Transverse colon (tissue), 4 donors: Measurements from ENCODE around the gene P2RY6. TPM values are rescaled to one million over a fixed set of nuclear protein-coding genes. Genes with fewer than 3 reads are reported as not detected.
"Not testable (repeated sequence)": the region's sequence is repeated elsewhere in the genome, so short reads cannot be mapped to it uniquely, and the experiment has no call there.

Experiments
- DNase-seq: peaks from one replicate; pipeline ENCODE4 v3.0.0-alpha.2; 2019
- H3K27ac ChIP-seq, 4 donors: fragments of 200-600 bp; sonication (generic); 2 replicates each; pipeline ENCODE4 v1.5.1; 2016 to 2018; ENCODE audit warnings: inconsistent platforms in 4 of 4
- H3K27me3 ChIP-seq: fragments of 200-600 bp; sonication (generic); 2 replicates; pipeline ENCODE4 v1.5.1; 2017; ENCODE audit warnings: inconsistent platforms
- H3K36me3 ChIP-seq, 4 donors: fragments of 200-600 bp; sonication (generic); 2 replicates each; pipeline ENCODE4 v1.5.1; 2017 to 2019; ENCODE audit warnings: inconsistent platforms in 4 of 4
- H3K4me1 ChIP-seq, 4 donors: fragments of 200-600 bp; sonication (generic); 2 replicates each; pipeline ENCODE4 v1.5.1; 2017 to 2020; ENCODE audit warnings: inconsistent platforms in 4 of 4
- H3K4me3 ChIP-seq, 4 donors: fragments of 200-600 bp; sonication (generic); 1 replicate in 1 of 4; 2 replicates in 3 of 4; pipeline versions ENCODE4 v1.5.1 to v1.6.1; 2017 to 2019; ENCODE audit warnings: inconsistent platforms in 4 of 4
- H3K9me3 ChIP-seq, 2 donors: fragments of 200-600 bp; sonication (generic); 2 replicates each; pipeline ENCODE4 v1.5.1; 2017 to 2019; ENCODE audit warnings: inconsistent platforms in 2 of 2
- CTCF ChIP-seq, 5 experiments: fragments of 200-600 bp in 3 of 5; fragments of 450-650 bp in 2 of 5; sonication (generic) in 3 of 5; IDR thresholded peaks; 1 replicate in 2 of 5; 2 replicates in 3 of 5; pipeline ENCODE4 v1.5.1; 2016 to 2017; ENCODE audit warnings: antibody characterized with exemption in 5 of 5, inconsistent platforms in 3 of 5, mild to moderate bottlenecking in 2 of 5, moderate library complexity in 1 of 5
- EP300 ChIP-seq: sonication (generic); formaldehyde crosslinking; IDR thresholded peaks from one replicate; pipeline ENCODE4 v1.6.1; 2017; ENCODE audit warnings: antibody characterized with exemption, low read depth
- POLR2A ChIP-seq: fragments of 450-650 bp; IDR thresholded peaks from one replicate; pipeline ENCODE4 v1.6.1; 2016; ENCODE audit warnings: antibody characterized with exemption, mild to moderate bottlenecking, moderate library complexity
- POLR2AphosphoS5 ChIP-seq, 3 donors: sonication (generic); formaldehyde crosslinking; IDR thresholded peaks; one replicate each; pipeline ENCODE4 v1.6.1; 2016; ENCODE audit warnings: antibody characterized with exemption in 3 of 3
- WGBS, 2 donors: methylation state at CpG; one replicate each; pipeline ENCODE4 v1.1.5; 2018; ENCODE audit warnings: low coverage in 1 of 2; 5-methylcytosine and 5-hydroxymethylcytosine counted together
- in situ Hi-C, 4 donors: fragments of 200-750 bp; cut with MboI; loops; one replicate each; pipeline versions ENCODE4 v1.15.0 to v1.15.1; 2017; ENCODE audit warnings: low sequenced_read_pairs in 3 of 4, low pct_ligation_motif_present in 1 of 4, low pct_unique_long_range_greater_than_20kb in 1 of 4
- intact Hi-C: fragments of 100-400 bp; cut with DNase I; formaldehyde crosslinking; loops from one replicate; pipeline ENCODE4 v1.15.1; 2023; ENCODE audit warnings: low total_unique reads
- total RNA-seq, 4 donors: library from RNA; depleted of rRNA; stranded (reverse); fragments of >200 nt; gene quantifications; one replicate each; pipeline ENCODE4 v1.1.0, GENCODE V29; 2016

Gene P2RY6
- total RNA-seq, 4 donors from 2014 or later: 1.1 to 1.6 (median 1.4) TPM; not detected in 1

GRCh38 chr11:73229321-73229895 lies 42.7 kb upstream of the P2RY6 start:
- Histone ChIP-seq H3K4me1 (peaks cover 0 to 12% (median 5%) of the 10 kb centered on the region in 4 donors), H3K27ac (no peak overlapping the region), H3K36me3 (no peaks in the 10 kb centered on the region), H3K4me3 (no peak overlapping the region), H3K27me3 (no peaks in the 10 kb centered on the region), H3K9me3 (no peaks in the 10 kb centered on the region)
- intact Hi-C loops: loop anchor here (5.0 kb wide), 1 partner anchor 252 kb away; no protein-coding TSS in a partner anchor
- TF ChIP-seq CTCF (IDR thresholded peaks at IDR 0.05) (no peak), POLR2AphosphoS5 (IDR thresholded peaks at IDR 0.05) (no peak), POLR2A (no peak), EP300 (no peak)
- in situ Hi-C loops: no loop called here
- WGBS, 2 donors: 74% methylated on average over 11 of the region's 11 CpGs; no CpG with 5 or more reads in 1 of the 2 donors
- peak; percentile 7 for DNase-seq

DNA sequence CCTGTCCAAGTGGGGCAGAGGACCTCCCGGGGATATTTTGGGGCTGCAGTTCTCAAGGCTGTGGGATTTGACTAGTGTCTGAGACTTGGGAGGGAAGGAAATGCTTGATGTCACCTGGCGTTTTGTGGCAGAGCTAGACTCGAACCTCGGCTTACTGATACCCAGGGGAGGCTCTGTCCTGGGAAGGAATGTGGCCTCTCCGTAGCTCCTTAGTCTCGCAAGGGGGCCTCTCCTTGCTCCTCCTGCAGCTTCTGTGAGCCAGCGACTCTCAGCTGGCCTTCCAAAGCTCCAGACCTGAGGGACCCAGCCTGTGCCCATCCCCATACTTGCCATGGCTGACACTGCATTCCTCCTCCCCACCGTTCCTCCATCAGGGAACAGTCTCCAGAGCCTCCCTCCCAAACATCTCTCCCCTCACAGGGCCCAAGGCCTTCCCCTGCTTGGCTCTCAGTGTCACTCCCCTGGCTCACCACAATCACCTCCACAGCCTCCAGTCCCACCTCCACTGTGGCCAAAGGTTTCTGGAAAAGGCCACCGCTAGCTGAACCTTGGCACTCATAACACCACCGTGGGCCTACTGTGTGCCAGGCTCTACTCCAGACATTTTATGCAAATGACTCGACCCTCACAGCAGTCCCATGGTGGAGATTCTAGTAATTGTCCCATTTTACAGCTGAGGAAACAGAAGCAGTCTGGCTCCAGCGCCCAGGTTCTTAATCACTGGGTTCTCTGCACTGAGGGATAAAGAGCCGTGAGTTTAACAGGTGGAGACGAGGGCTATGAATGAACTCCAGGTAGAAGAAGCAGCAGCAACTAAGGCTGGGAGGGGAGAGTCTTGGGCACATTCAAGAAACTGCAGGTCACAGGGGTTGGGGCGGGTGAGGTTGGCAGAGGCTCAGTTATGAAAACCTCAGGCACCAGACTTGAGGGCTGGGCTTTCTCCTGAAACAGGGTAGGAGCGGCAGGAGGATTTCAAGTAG lies 42.0 kb upstream of the P2RY6 start:
- Histone ChIP-seq H3K4me1 (peaks cover 0 to 12% (median 5%) of the 10 kb centered on the region in 4 donors), H3K27me3 (no peaks in the 10 kb centered on the region), H3K9me3 (no peaks in the 10 kb centered on the region), H3K36me3 (no peaks in the 10 kb centered on the region), H3K4me3 (no peak overlapping the region), H3K27ac (no peak overlapping the region)
- TF ChIP-seq POLR2A (no peak), POLR2AphosphoS5 (IDR thresholded peaks at IDR 0.05) (no peak), EP300 (no peak), CTCF (IDR thresholded peaks at IDR 0.05) (no peak)
- 77 to 80% methylated on average over 3 to 16 of the region's 16 CpGs for WGBS, 2 donors
- intact Hi-C loops: loop anchor here (5.0 kb wide), 1 partner anchor 253 kb away; no protein-coding TSS in a partner anchor
- DNase-seq: peak; percentile 3
- in situ Hi-C loops: no loop called here

DNA sequence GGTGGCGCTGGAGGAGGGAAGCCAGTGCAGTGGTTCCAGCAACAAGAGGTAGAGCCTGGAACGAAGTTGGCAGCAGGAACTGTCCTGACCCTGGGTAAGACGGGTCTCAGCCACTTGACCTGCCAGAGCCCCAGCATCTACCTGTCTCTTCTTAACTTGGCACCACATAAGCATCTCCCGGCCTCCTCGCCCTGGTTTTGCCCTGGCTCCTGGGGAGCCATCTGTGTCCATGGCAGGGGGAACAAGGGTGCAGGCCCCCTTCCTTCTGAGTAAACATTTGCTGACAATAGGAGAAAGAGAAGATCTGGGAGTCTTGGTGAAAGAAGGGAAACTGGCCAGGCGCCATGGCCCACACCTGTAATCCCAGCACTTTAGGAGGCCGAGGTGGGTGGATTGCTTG lies 41.2 kb upstream of the P2RY6 start:
- in situ Hi-C loops: no loop called here
- DNase-seq: peak; percentile 0
- intact Hi-C loops: no loop called here
- no peak overlapping the region for H3K4me3 ChIP-seq
- WGBS, 2 donors: 94 to 100% methylated on average over 1 to 7 of the region's 7 CpGs
- H3K9me3 ChIP-seq: no peaks in the 10 kb centered on the region
- no peak overlapping the region for H3K27ac ChIP-seq
- H3K36me3 ChIP-seq: no peaks in the 10 kb centered on the region
- peaks cover 0 to 12% (median 5%) of the 10 kb centered on the region in 4 donors for H3K4me1 ChIP-seq
- TF ChIP-seq CTCF (IDR thresholded peaks at IDR 0.05): no peak
- TF ChIP-seq EP300: no peak
- no peak for TF ChIP-seq POLR2AphosphoS5 (IDR thresholded peaks at IDR 0.05)
- TF ChIP-seq POLR2A: no peak
- no peaks in the 10 kb centered on the region for H3K27me3 ChIP-seq

DNA sequence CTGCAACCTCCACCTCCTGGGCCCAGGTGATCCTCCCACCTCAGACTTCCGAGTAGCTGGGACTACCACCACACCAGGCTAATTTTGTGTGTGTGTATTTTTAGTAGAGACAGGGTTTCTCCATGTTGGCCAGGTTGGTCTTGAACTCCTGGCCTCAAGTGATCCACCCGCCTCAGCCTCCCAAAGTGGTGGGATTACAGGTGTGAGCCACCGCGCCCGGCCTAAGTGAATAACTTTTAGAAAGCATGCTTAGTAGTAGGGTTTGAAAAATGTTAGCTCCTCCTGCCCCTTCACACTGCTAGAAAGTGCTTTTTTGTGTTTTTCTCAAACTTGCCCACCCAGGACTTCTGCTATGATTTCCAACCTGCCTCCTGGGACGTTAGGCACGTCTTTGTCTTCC lies 39.7 kb upstream of the P2RY6 start:
- in situ Hi-C loops, intact Hi-C loops: not testable (repeated sequence)
- WGBS, 2 donors: 96% methylated on average over 7 of the region's 7 CpGs; no CpG with 5 or more reads in 1 of the 2 donors

More for the DNA sequence above, 39.7 kb upstream of the P2RY6 start:
- not testable (repeated sequence) for H3K27ac ChIP-seq, H3K9me3 ChIP-seq, H3K4me1 ChIP-seq, H3K36me3 ChIP-seq, H3K27me3 ChIP-seq, H3K4me3 ChIP-seq
- DNase-seq: peak; percentile 1
